PC-3 (cell line): ENCODE data around the gene CACNA1D. TPM values are rescaled to one million over a fixed set of nuclear protein-coding genes. Genes with fewer than 3 reads are reported as not detected.

ENCODE experiments used
- ATAC-seq: fragments of 200-7000 bp; cut with Tn5 transposase; 2 replicates; pipeline ENCODE4 v1.9.1; 2020; ENCODE audit warnings: mild to moderate bottlenecking, moderate library complexity
- Bru-seq: library from RNA; stranded (reverse); fragments of 400-500 nt; gene quantifications from one replicate; lab custom pipeline; 2021; lab: Mats Ljungman, UMichigan
- BruChase-seq, 2 experiments: library from RNA; stranded (reverse); fragments of 400-500 nt; gene quantifications; one replicate each; lab custom pipeline; 2021; lab: Mats Ljungman, UMichigan
- BruUV-seq: library from RNA; stranded (reverse); fragments of 400-500 nt; replicated peaks from 2 replicates; lab custom pipeline; 2021; lab: Mats Ljungman, UMichigan
- CTCF ChIA-PET: fragments of 300-600 bp; sonication (Branson Sonifier 250); formaldehyde crosslinking; loops from one replicate; lab custom pipeline; 2022; ENCODE audit warnings: antibody characterized with exemption; lab: Charles Lee
- POLR2A ChIA-PET: fragments of 300-600 bp; sonication (Branson Sonifier 250); formaldehyde crosslinking; loops from one replicate; lab custom pipeline; 2022; ENCODE audit warnings: antibody characterized with exemption; ENCODE audit not compliant: unreplicated experiment; lab: Charles Lee
- DNase-seq: peaks from one replicate; pipeline ENCODE4 v3.0.0-alpha.2; 2015
- H2AFZ ChIP-seq: fragments of 300-600 bp; sonication (generic); 2 replicates; pipeline ENCODE4 v1.6.0; 2016; ENCODE audit warnings: antibody characterized with exemption, low read length
- H3F3A ChIP-seq: fragments of 300-600 bp; sonication (generic); one replicate; pipeline ENCODE4 v1.6.0; 2017; ENCODE audit warnings: antibody characterized with exemption, low read length, control low read depth, mild to moderate bottlenecking; ENCODE audit not compliant: unreplicated experiment
- H3K27ac ChIP-seq: fragments of 300-600 bp; sonication (generic); 2 replicates; pipeline ENCODE4 v1.5.1; 2016; ENCODE audit warnings: mild to moderate bottlenecking, low read length
- H3K27me3 ChIP-seq: fragments of 300-600 bp; sonication (generic); 2 replicates; pipeline ENCODE4 v1.6.1; 2016; ENCODE audit warnings: low read length, mixed read lengths
- H3K36me3 ChIP-seq: fragments of 300-600 bp; sonication (generic); 2 replicates; pipeline ENCODE4 v1.6.1; 2016; ENCODE audit warnings: low read depth, mixed run types, low read length, mixed read lengths
- H3K4me1 ChIP-seq: fragments of 300-600 bp; sonication (generic); 2 replicates; pipeline ENCODE4 v1.5.1; 2016; ENCODE audit warnings: low read length; ENCODE audit not compliant: insufficient read depth
- H3K4me2 ChIP-seq: fragments of 300-600 bp; sonication (generic); 2 replicates; pipeline ENCODE4 v1.6.0; 2016; ENCODE audit warnings: low read length
- H3K4me3 ChIP-seq: fragments of 300-600 bp; sonication (generic); 2 replicates; pipeline ENCODE4 v1.5.1; 2016; ENCODE audit warnings: mild to moderate bottlenecking, low read length, mixed read lengths
- H3K79me2 ChIP-seq: fragments of 300-600 bp; sonication (generic); 2 replicates; pipeline ENCODE4 v1.6.1; 2017; ENCODE audit warnings: low read length, mixed read lengths
- H3K9ac ChIP-seq: fragments of 300-600 bp; sonication (generic); 2 replicates; pipeline ENCODE4 v1.6.0; 2016; ENCODE audit warnings: mild to moderate bottlenecking, low read length
- H3K9me2 ChIP-seq: fragments of 300-600 bp; sonication (generic); replicated peaks from 2 replicates; pipeline ENCODE4 v1.6.1; 2016; ENCODE audit warnings: mixed run types, low read length, mixed read lengths
- H3K9me3 ChIP-seq: fragments of 300-600 bp; sonication (generic); 2 replicates; pipeline ENCODE4 v1.6.1; 2016; ENCODE audit warnings: low read length, mixed read lengths
- H4K20me1 ChIP-seq: fragments of 300-600 bp; sonication (generic); 2 replicates; pipeline ENCODE4 v1.6.1; 2016; ENCODE audit warnings: low read length, mixed read lengths
- EZH2 ChIP-seq: fragments of 300-600 bp; sonication (generic); IDR thresholded peaks from one replicate; pipeline ENCODE4 v1.6.1; 2017; ENCODE audit warnings: antibody characterized with exemption, mild to moderate bottlenecking, low read length; ENCODE audit not compliant: unreplicated experiment
- EZH2phosphoT487 ChIP-seq: fragments of 300-600 bp; sonication (generic); IDR thresholded peaks from 2 replicates; pipeline ENCODE4 v1.6.1; 2018; ENCODE audit warnings: mild to moderate bottlenecking, antibody characterized with exemption, low read length, borderline replicate concordance
- intact Hi-C: fragments of 100-400 bp; cut with micrococcal nuclease; formaldehyde crosslinking; loops from 2 replicates; pipeline ENCODE4 v1.9.0; 2023
- long read RNA-seq: library from polyadenylated mRNA; unstranded; transcript quantifications from one replicate; pipeline ENCODE4 v2.0.0, GENCODE V29; 2021; ENCODE audit not compliant: unreplicated experiment
- total RNA-seq: library from RNA; depleted of rRNA; stranded (reverse); fragments of >200 nt; gene quantifications from 2 replicates; pipeline ENCODE4 v1.2.3, GENCODE V29; 2014; rRNA removed
- TF ChIP-seq, protein P1 (sequence below): fragments of 300-600 bp; sonication (generic); conservative IDR thresholded peaks from 2 replicates; pipeline ENCODE4 v1.5.1; 2017; ENCODE audit warnings: antibody characterized with exemption, low read depth, mild to moderate bottlenecking, low read length

The CACNA1D gene
- total RNA-seq (not detected in 2 replicates), Bru-seq, nascent RNA (percentile 11 among the genes with signal in this experiment), BruChase-seq, experiment 1, labeled RNA remaining after a 6-hour chase (percentile 9 among the genes with signal in this experiment), BruChase-seq, experiment 2, labeled RNA remaining after a 2-hour chase (percentile 9 among the genes with signal in this experiment)
- long read RNA-seq: 0 reads

DNA sequence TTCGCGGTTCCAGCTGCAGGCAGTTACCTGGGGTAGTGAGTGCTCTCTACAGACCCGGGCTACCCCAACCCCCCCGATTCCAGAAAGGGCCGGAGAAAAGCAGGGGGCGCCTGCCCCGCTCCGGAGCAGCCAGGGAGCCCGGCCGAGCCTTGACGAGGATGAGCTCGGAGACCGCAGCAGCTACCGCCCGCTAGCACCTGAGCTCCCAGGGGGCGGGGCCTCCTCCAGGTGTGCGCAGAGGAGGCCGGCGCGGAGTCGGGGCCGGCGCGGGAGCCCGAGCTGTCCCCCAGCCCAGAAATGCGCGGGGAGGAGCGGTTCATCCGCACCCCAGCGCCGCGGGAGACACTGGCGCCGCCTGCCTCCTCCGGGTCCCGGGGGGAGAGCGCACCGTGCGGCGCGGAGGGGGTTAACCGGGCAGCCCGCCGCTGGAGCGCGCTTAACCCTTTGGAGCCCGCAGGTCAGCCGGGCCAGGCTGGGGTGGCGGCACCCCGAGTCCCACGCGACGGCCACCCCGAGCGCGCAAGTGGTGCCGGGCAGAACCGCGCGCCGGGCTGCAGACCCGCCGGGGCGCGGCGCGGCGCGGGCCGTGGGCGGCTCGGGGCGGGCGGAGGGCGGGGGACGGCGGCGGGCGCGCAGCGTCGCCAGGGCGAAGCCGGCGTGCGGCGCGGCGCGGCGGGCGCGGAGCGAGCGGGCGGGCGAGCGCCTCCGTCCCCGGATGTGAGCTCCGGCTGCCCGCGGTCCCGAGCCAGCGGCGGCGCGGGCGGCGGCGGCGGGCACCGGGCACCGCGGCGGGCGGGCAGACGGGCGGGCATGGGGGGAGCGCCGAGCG, at the start of gene CACNA1D:
Gene CACNA1D, plus strand, starts transcription at position 649 of the 829 bp plus-strand sequence. CDS start 556 bp downstream, outside the sequence.
- peak within 1 kb of the TSS; percentile 42; the same call in 1 of the 2 replicates for H3K4me3 ChIP-seq
- no peak within 1 kb of the TSS for H3K9ac ChIP-seq
- intact Hi-C loops: no loop called here
- H3K36me3 ChIP-seq: no peaks in the 10 kb centered on the region
- TF ChIP-seq, protein P1, sequence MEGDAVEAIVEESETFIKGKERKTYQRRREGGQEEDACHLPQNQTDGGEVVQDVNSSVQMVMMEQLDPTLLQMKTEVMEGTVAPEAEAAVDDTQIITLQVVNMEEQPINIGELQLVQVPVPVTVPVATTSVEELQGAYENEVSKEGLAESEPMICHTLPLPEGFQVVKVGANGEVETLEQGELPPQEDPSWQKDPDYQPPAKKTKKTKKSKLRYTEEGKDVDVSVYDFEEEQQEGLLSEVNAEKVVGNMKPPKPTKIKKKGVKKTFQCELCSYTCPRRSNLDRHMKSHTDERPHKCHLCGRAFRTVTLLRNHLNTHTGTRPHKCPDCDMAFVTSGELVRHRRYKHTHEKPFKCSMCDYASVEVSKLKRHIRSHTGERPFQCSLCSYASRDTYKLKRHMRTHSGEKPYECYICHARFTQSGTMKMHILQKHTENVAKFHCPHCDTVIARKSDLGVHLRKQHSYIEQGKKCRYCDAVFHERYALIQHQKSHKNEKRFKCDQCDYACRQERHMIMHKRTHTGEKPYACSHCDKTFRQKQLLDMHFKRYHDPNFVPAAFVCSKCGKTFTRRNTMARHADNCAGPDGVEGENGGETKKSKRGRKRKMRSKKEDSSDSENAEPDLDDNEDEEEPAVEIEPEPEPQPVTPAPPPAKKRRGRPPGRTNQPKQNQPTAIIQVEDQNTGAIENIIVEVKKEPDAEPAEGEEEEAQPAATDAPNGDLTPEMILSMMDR: no peak
- TF ChIP-seq EZH2 (peak; percentile 96), EZH2phosphoT487 (peak; percentile 75)
- ChIA-PET POLR2A (no interaction called here), CTCF (no interaction called here)
- DNase-seq (no peak), ATAC-seq (no peak; the same call in 1 of the 2 replicates)
- H4K20me1 ChIP-seq: no peaks in the 10 kb centered on the region
- H3K27ac ChIP-seq: no peak within 1 kb of the TSS
- H3F3A ChIP-seq: no peaks in the 10 kb centered on the region
- H2AFZ ChIP-seq: no peak within 1 kb of the TSS
- no peaks in the 10 kb centered on the region for H3K9me2 ChIP-seq
- H3K4me1 ChIP-seq: no peaks in the 10 kb centered on the region
- H3K27me3 ChIP-seq: peaks cover 89% of the 10 kb centered on the region
- peak within 1 kb of the TSS; percentile 56 for H3K4me2 ChIP-seq
- no peaks in the 10 kb centered on the region for H3K9me3 ChIP-seq
- H3K79me2 ChIP-seq: no peaks in the 10 kb centered on the region
- BruUV-seq: no TSS peak

DNA sequence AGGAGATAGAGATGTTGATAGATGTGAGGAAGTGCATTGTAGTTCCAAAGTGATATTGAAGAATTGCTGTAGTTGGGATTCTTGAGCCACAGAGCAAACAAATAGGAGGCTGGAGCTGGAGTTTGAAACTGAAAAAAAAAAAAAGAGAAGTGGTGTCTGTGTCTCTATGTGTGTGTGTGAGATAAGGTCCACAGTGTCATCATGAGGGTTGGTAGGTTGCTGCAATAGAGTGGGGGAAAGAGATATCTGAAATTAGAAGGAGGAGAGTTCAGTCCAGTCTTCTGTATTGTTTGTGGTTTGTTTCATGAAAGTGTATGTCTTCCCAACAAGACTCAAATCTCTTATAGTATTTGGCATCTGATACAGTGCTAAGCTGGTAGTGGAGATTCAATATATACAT, 37.3 kb upstream of the CACNA1D start:
- no TSS peak for BruUV-seq
- DNase-seq (no peak), ATAC-seq (no peak)
- Histone ChIP-seq H3K9ac (no peak overlapping the region), H3K4me3 (no peak overlapping the region), H3K79me2 (no peaks in the 10 kb centered on the region), H3K4me2 (no peak overlapping the region), H3K9me3 (no peaks in the 10 kb centered on the region), H3K27ac (no peak overlapping the region), H3K36me3 (no peaks in the 10 kb centered on the region), H2AFZ (no peak overlapping the region), H3F3A (no peaks in the 10 kb centered on the region), H3K4me1 (no peaks in the 10 kb centered on the region), H3K27me3 (peaks cover 60% of the 10 kb centered on the region), H3K9me2 (no peaks in the 10 kb centered on the region), H4K20me1 (no peaks in the 10 kb centered on the region)
- CTCF ChIA-PET: no interaction called here
- TF ChIP-seq EZH2phosphoT487 (no peak), EZH2 (no peak)
- TF ChIP-seq, protein P1: no peak
- POLR2A ChIA-PET: no interaction called here
- intact Hi-C loops: no loop called here

DNA sequence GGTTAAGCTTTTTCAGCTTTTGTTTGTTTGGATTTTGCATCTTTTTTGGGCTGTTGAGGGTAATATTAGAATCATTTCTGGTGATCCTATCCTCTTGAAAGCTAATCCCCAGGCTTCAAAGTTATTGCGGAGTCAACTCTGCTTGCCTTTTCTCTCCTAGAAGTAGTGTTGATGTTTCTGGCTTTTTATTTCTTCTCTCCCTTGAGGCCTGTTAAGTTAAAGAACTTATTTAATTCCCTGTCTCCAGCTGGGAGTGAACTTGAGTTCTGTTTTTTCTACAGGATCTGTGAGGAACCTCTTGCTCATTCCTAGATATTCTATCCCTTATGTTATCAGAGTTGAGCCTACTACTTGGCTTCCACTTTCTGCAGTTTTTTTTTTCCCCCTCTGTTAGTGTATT, 34.1 kb upstream of the CACNA1D start:
- no peaks in the 10 kb centered on the region for H3K4me1 ChIP-seq
- no peak overlapping the region for H3K27ac ChIP-seq
- ATAC-seq (no peak), DNase-seq (no peak)
- no peak overlapping the region for H3K9ac ChIP-seq
- POLR2A ChIA-PET: no interaction called here
- H4K20me1 ChIP-seq: no peaks in the 10 kb centered on the region
- CTCF ChIA-PET: no interaction called here
- H3F3A ChIP-seq: no peaks in the 10 kb centered on the region
- H3K4me3 ChIP-seq: no peak overlapping the region
- no peak overlapping the region for H3K4me2 ChIP-seq
- TF ChIP-seq EZH2phosphoT487 (no peak), EZH2 (no peak)
- TF ChIP-seq, protein P1: no peak
- H3K9me2 ChIP-seq: no peaks in the 10 kb centered on the region
- intact Hi-C loops: no loop called here
- no TSS peak for BruUV-seq
- H3K79me2 ChIP-seq: no peaks in the 10 kb centered on the region
- peaks cover 31% of the 10 kb centered on the region for H3K27me3 ChIP-seq
- H3K9me3 ChIP-seq: no peaks in the 10 kb centered on the region
- H3K36me3 ChIP-seq: no peaks in the 10 kb centered on the region
- no peak overlapping the region for H2AFZ ChIP-seq
